Neural progenitor cell (in vitro differentiated cells): ENCODE measurements around the gene SEPTIN6. TPM values are rescaled to one million over a fixed set of nuclear protein-coding genes. Genes with fewer than 3 reads are reported as not detected.
A peak's percentile ranks its signal among the peaks of the same experiment; 100 is the strongest.

ENCODE experiments used
- DNase-seq: peaks from one replicate; pipeline ENCODE4 v3.0.0-alpha.2; 2016; ENCODE audit warnings: low spot score
- H2AFZ ChIP-seq: fragments of 200-600 bp; sonication (generic); replicated peaks from 2 replicates; pipeline ENCODE4 v1.6.1; 2016; ENCODE audit warnings: antibody characterized with exemption
- H3F3A ChIP-seq: fragments of 200-600 bp; sonication (generic); 2 replicates; pipeline ENCODE4 v1.6.1; 2016; ENCODE audit warnings: antibody characterized with exemption, low read depth
- H3K27ac ChIP-seq: fragments of 200-600 bp; sonication (generic); 2 replicates; pipeline ENCODE4 v1.5.1; 2016; ENCODE audit warnings: mild to moderate bottlenecking
- H3K27me3 ChIP-seq: fragments of 200-600 bp; sonication (generic); 2 replicates; pipeline ENCODE4 v1.6.1; 2016; ENCODE audit warnings: mild to moderate bottlenecking, moderate library complexity
- H3K36me3 ChIP-seq: fragments of 200-600 bp; sonication (generic); 2 replicates; pipeline ENCODE4 v1.5.1; 2016
- H3K4me1 ChIP-seq: fragments of 200-600 bp; sonication (generic); 2 replicates; pipeline ENCODE4 v1.6.1; 2016; ENCODE audit warnings: mixed run types
- H3K4me2 ChIP-seq: fragments of 200-600 bp; sonication (generic); 2 replicates; pipeline ENCODE4 v1.6.1; 2016
- H3K4me3 ChIP-seq: fragments of 200-600 bp; sonication (generic); 2 replicates; pipeline ENCODE4 v1.5.1; 2016
- H3K79me2 ChIP-seq: fragments of 200-600 bp; sonication (generic); 2 replicates; pipeline ENCODE4 v1.6.1; 2016; ENCODE audit warnings: low read depth
- H3K9ac ChIP-seq: fragments of 200-600 bp; sonication (generic); 2 replicates; pipeline ENCODE4 v1.6.1; 2016
- H3K9me3 ChIP-seq: fragments of 200-600 bp; sonication (generic); 2 replicates; pipeline ENCODE4 v1.5.1; 2016; ENCODE audit warnings: low read depth
- H4K20me1 ChIP-seq: fragments of 200-600 bp; sonication (generic); 2 replicates; pipeline ENCODE4 v1.6.1; 2016; ENCODE audit warnings: low read depth
- H3K27ac Mint-ChIP-seq: 3 replicates; pipeline ENCODE4 v1.8.0; 2021; ENCODE audit warnings: mixed read lengths
- H3K27me3 Mint-ChIP-seq: 2 replicates; pipeline ENCODE4 v1.8.0; 2022; ENCODE audit warnings: low read depth, mild to moderate bottlenecking, inconsistent platforms, moderate library complexity, mixed read lengths; ENCODE audit not compliant: insufficient read depth
- H3K36me3 Mint-ChIP-seq: 3 replicates; pipeline ENCODE4 v1.8.0; 2021; ENCODE audit warnings: mixed read lengths
- H3K4me1 Mint-ChIP-seq: 3 replicates; pipeline ENCODE4 v1.8.0; 2021; ENCODE audit warnings: mixed read lengths
- H3K4me3 Mint-ChIP-seq: 3 replicates; pipeline ENCODE4 v1.8.0; 2021; ENCODE audit warnings: mild to moderate bottlenecking, moderate library complexity, mixed read lengths
- H3K9me3 Mint-ChIP-seq: 3 replicates; pipeline ENCODE4 v1.8.0; 2020; ENCODE audit warnings: mixed read lengths
- EZH2 ChIP-seq: fragments of 200-600 bp; sonication (generic); IDR thresholded peaks from 2 replicates; pipeline ENCODE4 v1.6.1; 2017; ENCODE audit warnings: antibody characterized with exemption, mild to moderate bottlenecking, moderate library complexity
- EZH2phosphoT487 ChIP-seq: fragments of 200-600 bp; sonication (generic); IDR thresholded peaks from 2 replicates; pipeline ENCODE4 v1.6.1; 2017; ENCODE audit warnings: antibody characterized with exemption
- total RNA-seq: library from RNA; depleted of rRNA; stranded (reverse); fragments of >200 nt; gene quantifications from 2 replicates; pipeline ENCODE4 v1.2.3, GENCODE V29; 2015; ENCODE audit warnings: low replicate concordance
- TF ChIP-seq, protein P1 (sequence below): fragments of 200-600 bp; sonication (generic); IDR thresholded peaks from 2 replicates; pipeline ENCODE4 v1.5.1; 2017; ENCODE audit warnings: antibody characterized with exemption, mild to moderate bottlenecking

The SEPTIN6 gene
- total RNA-seq, 1 donor from 2014 or later = 19.4 TPM

DNA sequence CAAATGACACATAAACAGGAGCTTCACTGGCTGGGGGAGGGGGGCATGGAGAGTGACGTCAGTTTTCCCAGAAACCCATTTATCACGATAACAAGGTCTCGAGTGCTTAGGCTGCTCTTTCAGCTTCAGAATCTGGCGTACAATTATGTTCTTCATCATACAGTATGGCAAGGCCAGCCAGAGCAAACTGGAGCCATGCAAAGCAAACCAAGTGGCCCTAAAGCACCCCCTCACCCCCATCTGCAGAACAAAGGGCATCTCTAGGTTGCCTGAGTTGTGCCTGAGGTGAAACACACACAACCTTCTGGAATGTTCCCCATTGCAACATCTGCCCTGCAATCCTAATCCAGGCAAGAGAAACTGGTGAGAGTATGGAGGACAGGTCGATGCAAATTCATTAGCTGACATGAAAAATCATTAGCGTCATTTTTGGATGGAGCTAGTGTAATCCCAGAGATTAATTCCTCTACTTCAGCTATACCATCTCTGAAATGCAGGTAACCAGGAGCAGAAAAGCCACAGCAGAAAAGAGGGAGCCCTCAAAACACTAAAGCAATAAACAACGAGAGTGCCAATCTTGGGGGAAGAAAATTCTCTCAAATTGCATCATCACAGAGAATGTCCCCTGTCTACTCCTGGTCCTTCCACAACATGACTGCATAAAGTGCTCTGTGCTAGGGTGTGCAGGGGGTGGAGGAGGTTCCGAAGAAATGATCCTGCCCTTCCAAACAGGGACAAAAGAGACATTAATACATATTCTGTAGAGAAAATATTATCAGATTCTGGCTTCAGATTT, 1.8 kb downstream of the SEPTIN6 start:
- H3K4me1 Mint-ChIP-seq = peaks cover 34% of the 10 kb centered on the region
- H3K27ac ChIP-seq = no peak overlapping the region
- TF ChIP-seq EZH2phosphoT487 (no peak), EZH2 (no peak)
- TF ChIP-seq, protein P1, sequence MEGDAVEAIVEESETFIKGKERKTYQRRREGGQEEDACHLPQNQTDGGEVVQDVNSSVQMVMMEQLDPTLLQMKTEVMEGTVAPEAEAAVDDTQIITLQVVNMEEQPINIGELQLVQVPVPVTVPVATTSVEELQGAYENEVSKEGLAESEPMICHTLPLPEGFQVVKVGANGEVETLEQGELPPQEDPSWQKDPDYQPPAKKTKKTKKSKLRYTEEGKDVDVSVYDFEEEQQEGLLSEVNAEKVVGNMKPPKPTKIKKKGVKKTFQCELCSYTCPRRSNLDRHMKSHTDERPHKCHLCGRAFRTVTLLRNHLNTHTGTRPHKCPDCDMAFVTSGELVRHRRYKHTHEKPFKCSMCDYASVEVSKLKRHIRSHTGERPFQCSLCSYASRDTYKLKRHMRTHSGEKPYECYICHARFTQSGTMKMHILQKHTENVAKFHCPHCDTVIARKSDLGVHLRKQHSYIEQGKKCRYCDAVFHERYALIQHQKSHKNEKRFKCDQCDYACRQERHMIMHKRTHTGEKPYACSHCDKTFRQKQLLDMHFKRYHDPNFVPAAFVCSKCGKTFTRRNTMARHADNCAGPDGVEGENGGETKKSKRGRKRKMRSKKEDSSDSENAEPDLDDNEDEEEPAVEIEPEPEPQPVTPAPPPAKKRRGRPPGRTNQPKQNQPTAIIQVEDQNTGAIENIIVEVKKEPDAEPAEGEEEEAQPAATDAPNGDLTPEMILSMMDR = no peak
- H3K4me2 ChIP-seq = peak overlapping the region; percentile 84
- peaks cover 11% of the 10 kb centered on the region for H3K4me1 ChIP-seq
- H3K27me3 Mint-ChIP-seq = peaks cover 3% of the 10 kb centered on the region
- no peak overlapping the region for H3K27ac Mint-ChIP-seq
- no peaks in the 10 kb centered on the region for H3K9me3 ChIP-seq
- peaks cover 41% of the 10 kb centered on the region for H3K27me3 ChIP-seq
- H3K4me3 ChIP-seq = peak overlapping the region; percentile 64
- H3K79me2 ChIP-seq = peaks cover 9% of the 10 kb centered on the region
- H4K20me1 ChIP-seq = no peaks in the 10 kb centered on the region
- H3K36me3 ChIP-seq = no peaks in the 10 kb centered on the region
- peak overlapping the region; percentile 95 for H3K4me3 Mint-ChIP-seq
- peaks cover 18% of the 10 kb centered on the region for H3K9me3 Mint-ChIP-seq
- H3K36me3 Mint-ChIP-seq = no peaks in the 10 kb centered on the region
- DNase-seq = no peak
- H2AFZ ChIP-seq = no peak overlapping the region
- H3K9ac ChIP-seq = no peak overlapping the region
- peaks cover 9% of the 10 kb centered on the region for H3F3A ChIP-seq

DNA sequence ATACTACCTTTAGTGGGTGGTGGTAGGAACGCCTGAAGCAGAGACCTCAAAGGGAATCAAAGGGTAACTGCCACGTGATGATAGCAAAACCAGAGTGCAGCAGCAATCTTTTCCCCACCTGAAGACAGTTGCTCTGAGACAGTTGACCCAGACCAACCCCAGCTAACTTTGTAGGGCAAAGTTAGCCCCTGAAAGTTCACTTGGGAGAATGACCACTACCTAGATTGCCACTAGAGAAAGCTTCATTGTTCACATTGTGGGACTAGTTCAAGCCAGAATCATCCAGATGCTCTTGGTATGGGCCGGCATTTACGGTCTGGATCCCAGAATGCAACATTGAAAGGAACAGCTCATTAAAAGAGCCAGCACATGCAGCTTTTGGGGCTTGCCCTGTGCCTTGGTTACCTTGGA, 4.1 kb downstream of the SEPTIN6 start:
- Histone ChIP-seq H3K27me3 (peaks cover 21% of the 10 kb centered on the region), H3K9ac (no peak overlapping the region), H3F3A (peaks cover 8% of the 10 kb centered on the region), H3K79me2 (peaks cover 9% of the 10 kb centered on the region), H3K27ac (no peak overlapping the region), H3K4me2 (no peak overlapping the region), H3K4me1 (peaks cover 14% of the 10 kb centered on the region), H3K9me3 (no peaks in the 10 kb centered on the region), H3K36me3 (no peaks in the 10 kb centered on the region), H2AFZ (no peak overlapping the region), H3K4me3 (no peak overlapping the region), H4K20me1 (no peaks in the 10 kb centered on the region)
- TF ChIP-seq EZH2 (no peak), EZH2phosphoT487 (no peak)
- TF ChIP-seq, protein P1 = no peak
- Mint-ChIP-seq H3K36me3 (no peaks in the 10 kb centered on the region), H3K9me3 (peaks cover 9% of the 10 kb centered on the region), H3K4me3 (no peak overlapping the region), H3K27ac (no peak overlapping the region), H3K4me1 (peaks cover 41% of the 10 kb centered on the region), H3K27me3 (peaks cover 3% of the 10 kb centered on the region)
- no peak for DNase-seq

DNA sequence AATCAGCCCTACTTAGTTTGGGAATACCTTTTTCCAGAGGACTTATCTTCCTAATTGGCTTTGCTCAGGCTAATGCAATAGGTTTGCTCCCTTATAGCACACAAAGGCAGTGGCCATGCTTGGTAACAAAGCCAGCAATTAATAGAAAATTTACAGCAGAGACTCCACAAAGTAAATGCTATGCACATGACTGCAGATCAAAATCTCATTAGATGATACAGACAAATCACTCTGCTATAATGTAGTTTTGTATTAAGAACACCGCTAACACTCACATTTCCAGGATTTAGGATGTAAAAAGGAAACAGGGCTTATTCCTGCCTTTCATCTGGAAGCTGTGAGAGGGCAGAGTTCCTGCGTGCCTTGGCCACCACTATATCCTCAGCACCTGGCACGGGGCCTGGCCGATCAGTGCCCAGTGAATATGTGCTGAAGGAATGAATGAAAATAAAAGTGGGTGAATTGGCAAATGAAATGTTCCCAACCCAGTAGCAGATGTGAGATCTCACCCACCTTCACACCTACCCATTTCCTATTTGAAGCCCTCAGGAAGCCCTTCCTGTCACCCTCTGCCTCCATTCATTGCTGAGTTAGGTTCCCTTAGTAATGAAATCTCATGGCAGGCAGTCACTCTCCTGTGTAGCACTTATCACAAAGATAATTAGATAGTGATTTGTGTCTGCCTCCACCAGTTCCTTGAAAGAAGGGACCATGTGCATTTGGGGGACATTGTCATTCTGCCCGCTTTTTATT, 5.1 kb downstream of the SEPTIN6 start:
- peaks cover 9% of the 10 kb centered on the region for H3K79me2 ChIP-seq
- H2AFZ ChIP-seq = no peak overlapping the region
- H3K27ac ChIP-seq = no peak overlapping the region
- TF ChIP-seq EZH2phosphoT487 = no peak
- Mint-ChIP-seq H3K36me3 (peaks cover 1% of the 10 kb centered on the region), H3K4me3 (no peak overlapping the region), H3K9me3 (peaks cover 11% of the 10 kb centered on the region), H3K4me1 (peaks cover 39% of the 10 kb centered on the region), H3K27ac (no peak overlapping the region), H3K27me3 (peaks cover 3% of the 10 kb centered on the region)
- no peak overlapping the region for H3K4me3 ChIP-seq
- no peak for DNase-seq
- peaks cover 13% of the 10 kb centered on the region for H3K27me3 ChIP-seq
- peaks cover 14% of the 10 kb centered on the region for H3K4me1 ChIP-seq
- H3K9ac ChIP-seq = no peak overlapping the region
- H3K9me3 ChIP-seq = no peaks in the 10 kb centered on the region
- H3F3A ChIP-seq = peaks cover 8% of the 10 kb centered on the region
- H3K36me3 ChIP-seq = no peaks in the 10 kb centered on the region
- H3K4me2 ChIP-seq = no peak overlapping the region
- no peaks in the 10 kb centered on the region for H4K20me1 ChIP-seq
